Esophagus muscularis mucosa (tissue), 4 donors: Measurements from ENCODE around the gene TXN.

ENCODE experiments used
- CTCF ChIP-seq, 3 experiments: fragments of 200-600 bp in 2 of 3; fragments of 450-650 bp in 1 of 3; sonication (generic) in 2 of 3; IDR thresholded peaks; one replicate each; pipeline ENCODE4 v1.5.1; 2017 to 2019; ENCODE audit warnings: antibody characterized with exemption in 3 of 3, mild to moderate bottlenecking in 2 of 3, moderate library complexity in 1 of 3
- EP300 ChIP-seq: sonication (generic); formaldehyde crosslinking; IDR thresholded peaks from one replicate; pipeline ENCODE4 v1.6.1; 2017; ENCODE audit warnings: antibody characterized with exemption
- POLR2A ChIP-seq: fragments of 450-650 bp; IDR thresholded peaks from one replicate; pipeline ENCODE4 v1.6.1; 2017; ENCODE audit warnings: antibody characterized with exemption, moderate library complexity, mild to moderate bottlenecking, low read depth
- POLR2AphosphoS5 ChIP-seq, 2 donors: sonication (generic); formaldehyde crosslinking; IDR thresholded peaks; one replicate each; pipeline ENCODE4 v1.6.1; 2017; ENCODE audit warnings: antibody characterized with exemption in 2 of 2

- no peak for TF ChIP-seq POLR2A
- no peak for TF ChIP-seq CTCF (IDR thresholded peaks at IDR 0.05)
- TF ChIP-seq EP300, result no peak
- no peak for TF ChIP-seq POLR2AphosphoS5 (IDR thresholded peaks at IDR 0.05)
These were observed 5.1 kb downstream of the TXN start for GRCh38 chr9:110251212-110251611.
